ENCODE data around the gene EEF1E1.

The EEF1E1 gene

DNA sequence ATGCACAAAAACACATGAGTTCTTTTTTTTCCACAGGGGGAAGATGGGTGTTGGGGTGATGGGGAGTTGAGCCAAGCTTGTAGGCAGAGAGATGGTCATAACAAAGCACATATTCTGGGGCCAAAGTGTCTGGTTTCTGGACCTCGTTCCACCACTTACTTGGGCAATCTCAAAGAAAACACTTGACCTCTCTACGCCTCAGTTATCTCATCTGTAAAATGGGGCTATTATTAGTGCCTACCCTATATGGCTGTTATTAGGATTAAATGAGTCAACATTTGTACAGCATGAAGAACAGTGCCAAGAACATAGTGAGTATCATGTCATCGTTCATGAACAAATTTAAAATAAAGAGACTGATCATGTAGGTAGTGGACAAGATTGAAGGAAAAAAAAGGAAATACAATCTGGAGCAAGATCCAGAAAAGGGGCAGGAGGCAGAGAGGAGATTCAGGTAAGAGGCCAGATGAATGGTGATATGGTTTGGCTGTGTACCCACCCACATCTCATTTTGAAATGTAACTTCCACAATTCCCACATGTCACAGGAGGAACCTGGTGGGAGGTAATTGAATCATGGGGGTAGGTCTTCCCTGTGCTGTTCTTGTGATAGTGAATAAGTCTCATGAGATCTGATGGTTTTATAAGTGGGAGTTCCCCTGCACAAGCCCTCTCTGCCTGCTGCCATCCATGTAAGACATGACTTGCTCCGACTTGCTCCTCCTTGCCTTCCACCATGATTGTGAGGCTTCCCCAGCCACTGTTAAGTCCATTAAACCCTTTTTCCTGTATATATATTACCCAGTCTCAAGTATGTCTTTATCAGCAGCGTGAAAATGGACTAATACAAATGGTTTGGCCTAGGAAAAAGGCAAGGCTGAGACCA is 14.2 kb downstream of the EEF1E1 start:
- no peak for DNase-seq

- DNase-seq, result no peak
Measured at GRCh38 chr6:8086755-8087306, 15.5 kb downstream of the EEF1E1 start.

DNA sequence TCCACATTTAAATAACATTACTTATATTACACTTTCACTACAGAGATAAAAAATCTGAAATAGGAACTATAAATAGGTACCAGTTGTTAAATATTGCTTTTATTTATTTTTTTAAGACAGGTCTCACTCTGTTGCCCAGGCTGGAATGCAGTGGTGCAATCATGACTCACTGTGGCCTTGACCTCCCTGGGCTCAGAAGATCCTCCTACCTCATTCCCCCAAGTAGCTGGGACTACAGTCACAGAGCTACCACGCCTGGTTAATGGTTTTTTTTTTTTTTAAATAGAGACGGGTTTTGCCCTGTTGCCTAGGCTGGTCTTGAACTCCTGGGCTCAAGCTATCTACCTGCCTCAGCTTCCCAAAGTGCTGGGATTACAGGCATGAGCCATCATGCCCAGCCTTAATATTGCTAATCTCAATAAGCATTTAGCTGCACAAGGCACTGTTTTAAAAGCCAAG is 17.3 kb downstream of the EEF1E1 start:
- no peak for DNase-seq

DNA sequence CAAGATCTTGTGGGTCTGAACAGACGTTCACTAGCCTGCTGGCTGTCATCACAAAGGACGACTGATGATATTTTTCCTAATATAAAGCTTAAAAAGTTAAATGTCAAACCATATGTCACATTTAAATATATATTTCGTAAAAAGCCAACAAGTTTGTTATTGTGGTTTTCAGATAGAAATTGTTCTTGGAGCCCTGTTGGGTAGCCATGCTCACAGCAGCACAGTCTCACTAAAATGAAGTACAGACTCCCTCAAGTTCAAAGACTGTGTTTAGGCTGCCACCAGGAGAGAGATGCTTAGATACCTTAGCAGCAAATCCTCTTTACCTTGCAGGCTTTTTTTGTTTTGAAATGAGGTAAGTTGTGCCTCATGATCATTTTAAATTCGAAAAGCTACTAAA is 17.8 kb downstream of the EEF1E1 start:
- no peak for DNase-seq

DNA sequence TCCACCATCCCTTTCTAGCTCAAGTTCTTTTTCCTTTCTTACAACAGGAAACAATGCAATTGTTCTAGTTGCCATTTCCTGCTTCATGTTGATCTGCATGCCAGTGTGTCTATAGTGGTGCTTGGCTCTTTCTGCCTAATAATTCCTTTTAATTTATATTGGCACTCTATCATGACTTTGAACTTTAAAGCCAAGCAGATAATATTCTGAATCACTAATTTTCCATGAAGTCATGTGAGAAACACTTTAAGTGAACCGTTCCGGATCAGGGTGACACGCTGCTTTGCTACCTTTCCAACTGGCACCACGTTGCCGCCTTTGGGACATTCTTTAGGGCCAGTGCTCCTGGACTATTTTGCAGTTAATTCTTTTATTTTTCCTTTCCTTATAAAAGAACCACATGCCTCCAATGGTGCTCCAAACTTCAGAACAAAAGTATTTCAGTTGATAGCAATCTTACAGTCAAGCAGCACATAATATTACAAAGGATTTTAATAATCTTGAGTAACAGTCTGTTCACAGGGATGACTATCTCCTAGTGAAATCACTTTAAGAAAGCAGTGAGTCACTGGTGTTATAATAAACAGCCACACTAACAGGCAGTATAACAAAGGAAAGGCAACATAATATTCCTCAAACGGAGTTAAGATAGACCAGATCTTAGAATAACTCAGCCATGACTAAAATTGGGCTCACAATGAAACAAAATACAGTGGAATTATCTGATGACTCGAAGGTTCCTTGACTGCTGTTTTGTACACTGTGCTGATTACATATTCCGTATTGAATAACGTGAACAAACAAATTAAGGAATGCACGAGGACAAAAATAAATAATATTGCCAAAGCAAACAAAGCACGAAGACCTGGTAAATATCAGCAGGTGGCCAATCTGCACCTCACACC is 19.1 kb downstream of the EEF1E1 start:
- no peak for DNase-seq

DNA sequence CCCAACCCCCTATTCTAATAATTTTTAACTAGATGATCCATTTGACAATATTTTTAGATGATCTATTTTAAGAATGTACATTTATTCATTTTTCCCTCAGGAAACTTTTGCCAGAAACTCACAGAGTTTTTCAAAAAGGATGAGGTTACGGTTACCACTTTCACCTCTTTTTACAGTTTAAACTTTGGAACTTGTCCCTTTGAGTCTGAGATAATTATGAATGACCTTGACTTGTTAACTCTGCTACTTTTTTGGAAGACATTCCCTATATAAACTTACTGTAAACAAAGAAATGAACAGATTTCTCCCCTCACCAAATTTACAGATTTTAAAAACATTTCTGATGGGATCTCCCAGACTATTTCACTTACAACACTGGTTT is 19.8 kb downstream of the EEF1E1 start:
- no peak for DNase-seq

DNA sequence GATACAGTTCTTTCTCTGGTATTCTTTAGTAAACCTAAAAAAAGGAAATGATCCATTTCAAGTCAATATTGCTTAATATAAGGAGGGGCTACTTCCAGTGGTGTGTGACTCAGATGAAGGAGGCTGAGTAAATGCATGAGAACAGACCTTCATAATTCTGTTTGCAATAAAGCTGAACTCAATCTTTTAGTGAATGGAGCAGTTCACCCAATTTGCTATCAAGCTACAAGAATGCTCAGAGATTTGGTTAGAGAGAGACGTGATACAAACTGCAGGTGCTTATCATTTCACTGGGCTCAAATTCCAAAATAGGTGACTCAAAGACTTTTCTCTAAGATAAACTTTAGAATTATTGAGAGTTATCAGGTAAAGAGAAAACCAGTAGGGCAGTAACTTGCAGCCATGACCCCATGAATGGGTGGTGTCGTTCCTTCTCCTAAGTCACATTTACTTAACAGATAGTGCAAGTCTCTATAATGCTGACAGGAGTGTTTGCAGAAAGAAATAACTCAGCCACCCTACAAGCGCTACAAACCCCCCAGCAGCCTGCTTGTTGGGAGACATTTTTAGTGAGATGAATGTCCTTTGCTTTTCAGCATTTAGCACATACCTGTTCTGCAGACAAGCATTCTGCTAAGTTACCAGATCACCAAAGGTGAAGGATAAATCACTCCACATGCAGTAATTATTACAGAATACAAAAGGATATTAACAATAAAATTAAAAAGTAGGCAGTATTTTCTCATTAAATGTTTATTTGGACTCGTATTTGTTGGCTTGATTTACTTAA is 21.8 kb downstream of the EEF1E1 start:
- DNase-seq, result no peak

GRCh38 chr6:8079126-8079525 is 23.2 kb downstream of the EEF1E1 start:
- DNase-seq, result no peak

- DNase-seq, result no peak
Measured at GRCh38 chr6:8077991-8078390, 24.4 kb downstream of the EEF1E1 start.

DNA sequence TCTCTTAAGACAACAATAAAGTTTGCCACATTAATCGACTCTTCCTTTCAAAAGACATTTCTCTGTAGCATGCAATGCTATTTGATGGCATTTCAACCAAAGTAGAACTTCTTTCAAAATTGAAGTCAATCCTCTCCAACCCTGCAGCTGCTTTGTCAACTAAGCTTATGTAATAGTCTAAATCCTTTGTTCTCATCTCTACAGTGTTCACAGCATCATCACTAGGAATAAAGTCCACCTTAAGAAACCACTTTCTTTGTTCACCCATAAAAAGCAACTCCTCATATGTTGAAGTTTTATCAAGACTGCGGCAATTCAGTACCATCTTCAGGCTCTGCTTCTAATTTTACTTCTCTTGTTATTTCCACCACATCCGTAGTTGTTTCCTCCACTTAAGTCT is 26.6 kb downstream of the EEF1E1 start:
- no peak for DNase-seq

DNA sequence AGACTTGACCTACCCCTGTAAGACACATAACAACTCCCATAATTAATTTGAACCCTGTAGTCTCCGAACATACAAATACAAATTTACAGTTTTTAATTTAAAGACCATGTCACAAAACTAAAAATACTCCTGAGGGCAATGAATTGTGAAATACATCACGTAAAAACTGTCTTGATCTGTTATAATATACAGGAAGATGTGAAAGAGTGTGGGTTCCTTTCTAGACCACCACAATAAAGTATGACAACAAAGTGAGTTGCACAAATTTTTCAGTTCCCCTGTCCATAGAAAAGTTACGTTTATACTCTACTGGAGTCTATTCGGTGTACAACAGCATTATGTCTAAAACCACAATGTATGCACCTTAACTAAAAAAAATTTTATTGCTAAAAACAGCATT is 27.2 kb downstream of the EEF1E1 start:
- DNase-seq, result no peak

DNA sequence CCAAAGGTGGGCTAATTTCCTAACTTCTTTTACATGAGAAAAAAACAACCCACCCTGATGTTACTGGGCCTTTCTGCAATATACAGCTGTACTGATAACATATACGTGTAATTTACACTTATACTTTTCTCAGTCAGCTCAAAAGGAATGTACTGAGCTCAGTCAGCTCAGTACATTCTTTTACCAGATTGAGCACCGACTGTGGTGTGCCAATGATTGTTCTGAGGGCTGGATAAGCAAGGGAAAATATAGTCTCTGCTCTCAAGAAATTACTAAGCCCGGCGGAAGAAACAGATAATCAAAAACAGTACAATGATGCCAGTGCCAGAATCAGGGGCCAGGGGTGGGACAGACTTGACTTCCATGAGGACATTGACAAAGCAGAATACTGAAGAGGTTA is 28.1 kb downstream of the EEF1E1 start:
- no peak for DNase-seq

- no peak for DNase-seq
Measured at GRCh38 chr6:8073758-8074157, 28.6 kb downstream of the EEF1E1 start.

GRCh38 chr6:8070718-8071117 is 31.6 kb downstream of the EEF1E1 start:
- DNase-seq, result no peak

DNA sequence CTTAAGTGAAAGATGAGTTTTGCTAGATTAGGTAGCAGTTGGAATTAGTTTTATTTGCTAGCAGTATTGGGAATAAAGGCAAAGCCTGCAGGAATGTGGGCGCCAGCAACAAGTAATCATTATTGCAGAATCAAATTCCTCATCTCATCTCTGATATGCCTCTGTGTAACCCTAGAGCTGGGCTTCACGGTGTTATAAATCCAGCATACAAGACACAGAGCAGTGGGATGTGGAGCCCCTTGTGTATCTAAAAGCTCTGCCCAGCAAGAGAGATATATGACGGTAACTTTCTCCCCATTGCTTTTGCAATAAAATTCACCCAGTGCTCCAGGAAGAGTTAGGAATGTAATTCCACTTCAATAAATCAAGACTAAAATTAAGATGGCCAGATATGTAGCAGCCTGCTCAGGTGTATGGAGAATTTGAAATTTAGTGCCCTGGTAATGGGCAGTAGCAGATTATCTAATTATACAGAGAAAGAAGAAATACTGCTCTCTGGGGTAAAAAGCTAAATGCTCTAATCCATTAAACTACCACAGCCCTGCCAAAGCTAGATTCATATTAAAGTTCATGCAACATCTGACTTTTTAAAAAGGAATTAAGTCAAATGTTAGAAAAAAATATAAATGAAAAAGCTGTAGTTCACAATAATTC is 32.6 kb downstream of the EEF1E1 start:
- no peak for DNase-seq

DNA sequence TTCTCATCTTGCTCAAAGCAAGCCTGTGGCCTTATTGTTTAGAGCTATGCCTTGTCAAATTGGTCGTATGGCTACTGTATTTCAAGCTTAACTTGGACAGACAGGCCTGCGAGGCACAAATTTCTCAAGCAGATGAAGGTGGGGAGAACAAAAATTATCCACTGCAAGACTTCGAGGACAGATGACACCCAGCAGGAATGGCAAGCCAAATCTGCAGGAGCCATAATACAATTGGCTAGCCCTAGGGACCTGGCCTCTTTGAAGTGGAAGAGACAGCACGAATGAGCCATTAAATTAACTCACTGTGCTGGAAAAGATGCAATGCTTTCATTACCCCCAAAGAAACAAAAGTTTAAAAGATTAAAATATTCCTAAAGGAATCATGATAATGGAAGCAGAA is 33.2 kb downstream of the EEF1E1 start:
- no peak for DNase-seq

- no peak for DNase-seq
Measured at GRCh38 chr6:8066108-8066507, 36.2 kb downstream of the EEF1E1 start.

DNA sequence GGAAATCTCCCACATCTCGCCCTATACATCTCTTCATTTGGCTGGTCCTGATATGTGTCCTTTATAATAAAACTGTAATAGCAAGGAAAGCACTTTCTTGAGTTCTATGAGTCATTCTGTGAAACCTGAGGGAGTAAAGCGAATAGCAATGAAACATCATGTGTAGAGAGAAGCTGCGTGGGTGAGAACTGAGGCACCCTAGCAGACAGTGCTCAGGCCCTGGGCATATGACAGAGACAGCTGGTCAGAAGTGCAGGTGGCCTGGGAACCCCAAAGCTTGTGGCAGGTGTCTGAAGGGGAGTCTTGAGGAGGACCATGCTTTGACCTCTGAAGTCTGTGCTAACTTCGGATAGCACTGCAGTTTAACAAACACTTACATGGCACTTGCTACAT is 36.8 kb downstream of the EEF1E1 start:
- DNase-seq, result no peak

DNA sequence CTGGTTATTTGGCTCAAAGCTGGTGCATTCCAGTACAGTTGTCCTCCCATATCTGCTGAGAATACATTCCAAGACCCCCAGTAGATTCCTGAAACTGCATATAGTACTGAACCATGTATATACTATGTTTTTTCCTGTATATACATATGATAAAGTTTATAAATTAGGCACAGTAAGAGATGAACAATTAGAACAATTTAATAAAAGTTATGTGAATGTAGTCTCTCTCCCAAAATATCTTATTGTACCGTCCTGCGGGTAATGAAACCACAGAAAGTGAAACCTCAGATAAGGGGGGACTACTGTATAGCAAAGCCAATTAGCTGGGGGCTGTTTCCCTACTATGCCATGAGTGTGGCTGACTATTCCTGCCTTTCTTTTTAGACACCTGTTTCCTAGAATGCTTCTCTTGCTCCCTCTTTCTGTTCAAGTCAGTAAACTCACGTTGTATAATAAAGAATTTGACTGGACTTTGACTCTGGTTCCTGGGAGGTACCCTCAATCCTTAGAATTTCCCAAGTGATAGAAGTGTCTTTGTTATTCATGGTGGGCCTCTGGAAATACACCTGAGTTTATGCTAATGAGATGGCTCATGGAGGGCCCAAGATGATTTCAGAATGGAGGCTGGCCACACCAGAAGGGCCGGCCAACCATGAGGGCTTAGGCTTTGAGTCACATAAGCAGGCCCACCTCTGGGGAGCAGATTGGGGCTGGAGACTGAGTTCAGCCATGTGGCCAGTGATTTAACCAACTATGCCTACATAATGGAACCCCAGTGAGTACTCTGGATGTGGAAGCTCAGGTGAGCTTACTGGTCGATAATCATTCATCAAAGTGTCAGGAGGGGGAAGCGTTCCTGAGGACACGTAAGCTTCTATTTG is 37.5 kb downstream of the EEF1E1 start:
- no peak for DNase-seq

- peak; percentile 96 for DNase-seq
Measured at GRCh38 chr6:8063761-8064637, 38.3 kb downstream of the EEF1E1 start, which contains the start of gene BLOC1S5. Gene BLOC1S5 (minus strand): TSS chr6:8064389. CDS start chr6:8064376, 13 bp downstream.

Data from CD4-positive, alpha-beta T cell treated with Interleukin-17A for 4 hours (primary cell).